OCI-LY3 (cell line): ENCODE data around the gene SYT11.

Source experiments
- H2AFZ ChIP-seq: fragments of 200-600, 300-600 bp; shearing (Covaris generic); 2 replicates; pipeline ENCODE4 v1.6.0; 2014; ENCODE audit warnings: antibody characterized with exemption, low read depth, low read length
- H3K27ac ChIP-seq: fragments of 200-600, 300-600 bp; sonication (generic); 2 replicates; pipeline ENCODE4 v1.5.1; 2014; ENCODE audit warnings: mild to moderate bottlenecking, low read length, moderate library complexity, mixed read lengths
- H3K27me3 ChIP-seq: fragments of 200-600, 300-600 bp; sonication (generic); 2 replicates; pipeline ENCODE4 v1.6.1; 2014; ENCODE audit warnings: low read depth, low read length, mixed read lengths
- H3K36me3 ChIP-seq: fragments of 200-600, 300-600 bp; sonication (generic); replicated peaks from 2 replicates; pipeline ENCODE3; 2014; ENCODE audit warnings: low read depth, low read length, mixed read lengths
- H3K4me1 ChIP-seq: fragments of 300-600, 200-600 bp; sonication (generic); 2 replicates; pipeline ENCODE4 v1.6.1; 2014; ENCODE audit warnings: low read length, mixed read lengths
- H3K4me2 ChIP-seq: fragments of 200-600, 300-600 bp; sonication (generic); 2 replicates; pipeline ENCODE4 v1.6.1; 2014; ENCODE audit warnings: low read length, mixed read lengths
- H3K4me3 ChIP-seq: fragments of 300-600, 200-600 bp; sonication (generic); 2 replicates; pipeline ENCODE4 v1.5.1; 2014; ENCODE audit warnings: antibody characterized with exemption, mild to moderate bottlenecking, low read length, moderate library complexity
- H3K79me2 ChIP-seq: fragments of 300-600, 200-600 bp; shearing (Covaris generic); 2 replicates; pipeline ENCODE4 v1.6.1; 2014; ENCODE audit warnings: mild to moderate bottlenecking, low read length, mixed read lengths
- H3K9ac ChIP-seq: fragments of 300-600, 200-600 bp; shearing (Covaris generic); 2 replicates; pipeline ENCODE4 v1.6.0; 2014; ENCODE audit warnings: mild to moderate bottlenecking, low read length, moderate library complexity
- H3K9me3 ChIP-seq: fragments of 200-600, 300-600 bp; shearing (Covaris generic); 2 replicates; pipeline ENCODE4 v1.6.1; 2014; ENCODE audit warnings: low read length, mixed read lengths; ENCODE audit not compliant: insufficient read depth
- H4K20me1 ChIP-seq: fragments of 200-600, 300-600 bp; sonication (generic); 2 replicates; pipeline ENCODE4 v1.6.1; 2016; ENCODE audit warnings: low read length, mixed read lengths; ENCODE audit not compliant: insufficient read depth
- EZH2phosphoT487 ChIP-seq: fragments of 200-600 bp; shearing (Covaris generic); IDR thresholded peaks from 2 replicates; pipeline ENCODE4 v1.6.1; 2018; ENCODE audit warnings: antibody characterized with exemption, mixed run types, low read depth
- TF ChIP-seq, protein P1 (sequence below): fragments of 200-600, 300-600 bp; sonication (generic); IDR thresholded peaks from 2 replicates; pipeline ENCODE4 v1.5.1; 2014; ENCODE audit warnings: antibody characterized with exemption, low read length, low read depth

Gene SYT11

DNA sequence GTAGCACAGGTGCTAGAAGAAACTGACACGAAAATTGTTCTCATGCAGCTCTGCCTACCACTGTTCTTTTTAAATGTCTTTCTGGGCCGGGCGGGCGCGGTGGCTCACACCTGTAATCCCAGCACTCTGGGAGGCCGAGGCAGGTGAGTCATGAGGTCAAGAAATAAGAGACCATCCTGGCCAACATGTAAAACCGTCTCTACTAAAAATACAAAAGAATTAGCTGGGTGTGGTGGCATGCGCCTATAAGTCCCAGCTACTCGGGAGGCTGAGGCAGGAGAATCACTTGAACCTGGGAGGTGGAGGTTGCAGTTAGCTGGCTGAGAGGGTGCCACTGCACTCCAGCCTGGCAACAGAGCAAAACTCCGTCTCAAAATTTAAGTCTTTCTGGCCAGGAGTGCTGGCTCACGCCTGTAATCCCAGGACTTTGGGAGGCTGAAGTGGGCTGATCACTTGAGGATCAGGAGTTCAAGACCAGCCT, 52.7 kb downstream of the SYT11 start:
- Histone ChIP-seq H2AFZ (no peak overlapping the region), H3K79me2 (peaks cover 7% of the 10 kb centered on the region), H3K4me2 (peak overlapping the region; percentile 75), H3K27ac (peak overlapping the region; percentile 79), H3K36me3 (peaks cover 49% of the 10 kb centered on the region), H3K27me3 (no peaks in the 10 kb centered on the region), H3K9me3 (no peaks in the 10 kb centered on the region), H3K4me1 (peaks cover 27% of the 10 kb centered on the region), H3K4me3 (peak overlapping the region; percentile 81), H4K20me1 (no peaks in the 10 kb centered on the region), H3K9ac (peak overlapping the region; percentile 65; the same call in 1 of the 2 replicates)
- no peak for TF ChIP-seq EZH2phosphoT487
- TF ChIP-seq, protein P1, sequence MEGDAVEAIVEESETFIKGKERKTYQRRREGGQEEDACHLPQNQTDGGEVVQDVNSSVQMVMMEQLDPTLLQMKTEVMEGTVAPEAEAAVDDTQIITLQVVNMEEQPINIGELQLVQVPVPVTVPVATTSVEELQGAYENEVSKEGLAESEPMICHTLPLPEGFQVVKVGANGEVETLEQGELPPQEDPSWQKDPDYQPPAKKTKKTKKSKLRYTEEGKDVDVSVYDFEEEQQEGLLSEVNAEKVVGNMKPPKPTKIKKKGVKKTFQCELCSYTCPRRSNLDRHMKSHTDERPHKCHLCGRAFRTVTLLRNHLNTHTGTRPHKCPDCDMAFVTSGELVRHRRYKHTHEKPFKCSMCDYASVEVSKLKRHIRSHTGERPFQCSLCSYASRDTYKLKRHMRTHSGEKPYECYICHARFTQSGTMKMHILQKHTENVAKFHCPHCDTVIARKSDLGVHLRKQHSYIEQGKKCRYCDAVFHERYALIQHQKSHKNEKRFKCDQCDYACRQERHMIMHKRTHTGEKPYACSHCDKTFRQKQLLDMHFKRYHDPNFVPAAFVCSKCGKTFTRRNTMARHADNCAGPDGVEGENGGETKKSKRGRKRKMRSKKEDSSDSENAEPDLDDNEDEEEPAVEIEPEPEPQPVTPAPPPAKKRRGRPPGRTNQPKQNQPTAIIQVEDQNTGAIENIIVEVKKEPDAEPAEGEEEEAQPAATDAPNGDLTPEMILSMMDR = no peak

DNA sequence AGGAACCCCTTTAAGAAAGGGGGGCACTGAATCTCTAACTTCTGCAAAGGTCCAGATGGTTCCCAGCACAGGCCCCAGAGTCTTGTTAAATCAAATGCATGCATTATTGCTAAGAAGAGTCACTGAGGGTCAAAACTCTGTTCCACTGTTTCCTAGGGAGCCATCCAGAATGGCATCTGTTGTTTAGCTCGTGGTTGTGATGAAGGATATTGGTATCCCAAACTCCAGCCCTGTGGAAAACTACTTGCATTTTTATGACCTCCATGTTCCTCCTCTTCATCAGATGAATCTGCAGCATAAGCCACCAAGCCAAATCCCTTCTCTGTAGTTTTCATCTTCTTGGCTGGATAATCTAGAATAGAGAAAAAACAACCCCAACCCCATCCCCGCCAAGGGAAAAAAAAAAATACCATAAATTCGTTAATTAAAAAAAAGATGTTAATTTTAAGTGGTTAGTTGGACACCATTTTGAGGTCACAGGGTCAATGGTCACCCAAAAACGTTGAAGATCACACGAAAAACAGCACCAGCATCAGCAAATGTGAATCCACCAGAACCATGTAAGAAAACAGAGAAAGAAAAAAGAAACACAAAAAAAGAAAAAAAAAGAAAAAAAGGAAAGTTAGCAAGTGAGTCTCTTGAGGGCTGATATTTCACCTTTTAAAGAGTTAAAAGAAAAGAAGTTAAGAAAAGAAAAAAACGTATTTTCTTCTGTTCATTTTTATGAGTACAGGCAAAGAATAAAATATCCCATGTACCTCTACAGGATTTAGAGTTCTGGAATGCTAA, 54.8 kb downstream of the SYT11 start:
- Histone ChIP-seq H3K4me3 (no peak overlapping the region), H3K27ac (no peak overlapping the region), H3K79me2 (peaks cover 15% of the 10 kb centered on the region), H3K4me2 (no peak overlapping the region), H3K9me3 (no peaks in the 10 kb centered on the region), H2AFZ (no peak overlapping the region), H3K9ac (no peak overlapping the region), H3K4me1 (peaks cover 27% of the 10 kb centered on the region), H4K20me1 (no peaks in the 10 kb centered on the region; the same call in 1 of the 2 replicates), H3K27me3 (no peaks in the 10 kb centered on the region), H3K36me3 (peaks cover 64% of the 10 kb centered on the region)
- TF ChIP-seq, protein P1 = no peak
- TF ChIP-seq EZH2phosphoT487 = no peak

DNA sequence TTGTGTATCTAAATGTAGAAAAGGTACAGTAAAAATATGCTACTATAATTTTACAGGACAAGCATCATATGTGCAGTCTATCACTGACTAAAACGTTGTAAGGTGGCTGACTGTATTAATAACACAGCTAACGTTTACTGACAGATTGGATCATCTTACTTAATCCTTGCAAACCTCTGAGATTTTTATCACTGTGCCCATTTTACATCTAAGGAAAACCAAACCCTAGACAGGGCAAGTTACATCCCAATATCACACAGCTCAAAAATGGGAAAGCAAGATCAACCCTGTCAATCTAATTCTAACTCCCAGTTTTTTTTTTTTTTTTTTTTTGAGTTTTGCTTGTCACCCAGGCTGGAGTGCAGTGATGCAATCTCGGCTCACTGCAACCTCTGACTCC, 59.3 kb downstream of the SYT11 start:
- peaks cover 6% of the 10 kb centered on the region for H4K20me1 ChIP-seq
- no peak overlapping the region for H3K9ac ChIP-seq
- TF ChIP-seq, protein P1 = no peak
- no peak for TF ChIP-seq EZH2phosphoT487
- H3K79me2 ChIP-seq = peaks cover 41% of the 10 kb centered on the region
- H2AFZ ChIP-seq = no peak overlapping the region
- peaks cover under 1% of the 10 kb centered on the region; the same call in 1 of the 2 replicates for H3K4me1 ChIP-seq
- H3K9me3 ChIP-seq = no peaks in the 10 kb centered on the region
- H3K27ac ChIP-seq = no peak overlapping the region
- H3K4me2 ChIP-seq = no peak overlapping the region
- H3K27me3 ChIP-seq = no peaks in the 10 kb centered on the region
- no peak overlapping the region for H3K4me3 ChIP-seq
- H3K36me3 ChIP-seq = peaks cover 79% of the 10 kb centered on the region

DNA sequence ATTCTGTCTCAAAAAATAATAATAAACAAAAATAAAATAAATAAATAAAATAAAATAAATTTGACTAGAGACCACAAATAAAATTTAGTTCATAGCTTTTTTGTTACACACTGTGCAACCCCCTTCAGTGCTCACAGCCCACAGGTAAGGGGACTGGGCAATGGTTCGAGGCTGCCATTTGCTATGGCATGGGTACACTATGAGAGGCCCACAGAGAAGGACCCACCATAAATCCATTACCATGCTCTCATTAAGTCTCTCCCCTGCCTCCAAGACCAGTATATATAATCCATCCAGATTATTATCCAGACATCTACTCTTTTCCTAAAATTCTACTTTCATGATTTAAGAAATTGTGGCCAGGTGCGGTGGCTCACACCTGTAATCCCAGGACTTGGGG, 60.4 kb downstream of the SYT11 start:
- Histone ChIP-seq H3K36me3 (peaks cover 72% of the 10 kb centered on the region), H3K4me3 (no peak overlapping the region), H3K27ac (no peak overlapping the region), H3K9ac (no peak overlapping the region), H3K9me3 (no peaks in the 10 kb centered on the region), H3K4me1 (no peaks in the 10 kb centered on the region), H4K20me1 (peaks cover 6% of the 10 kb centered on the region), H2AFZ (no peak overlapping the region), H3K27me3 (no peaks in the 10 kb centered on the region), H3K79me2 (peaks cover 41% of the 10 kb centered on the region), H3K4me2 (no peak overlapping the region)
- TF ChIP-seq, protein P1 = no peak
- TF ChIP-seq EZH2phosphoT487 = no peak
